Islet precursor cell (in vitro differentiated cells): Measurements from ENCODE around the gene FHOD1.

Experiments used
- DNase-seq: peaks from one replicate; pipeline ENCODE4 v3.0.0-alpha.2; 2018

The FHOD1 gene

GRCh38 chr16:67230809-67231660, 16.2 kb downstream of the FHOD1 start:
- no peak for DNase-seq

- peak; percentile 43 for DNase-seq
Measured at GRCh38 chr16:67229906-67230808, 17.1 kb downstream of the FHOD1 start.

- no peak for DNase-seq
Measured at GRCh38 chr16:67228905-67229304, 18.4 kb downstream of the FHOD1 start.

GRCh38 chr16:67228034-67228785, 19.1 kb downstream of the FHOD1 start:
- DNase-seq = no peak

- DNase-seq = no peak
Measured at GRCh38 chr16:67227567-67227921, 19.7 kb downstream of the FHOD1 start.

GRCh38 chr16:67226804-67227566, 20.3 kb downstream of the FHOD1 start, which contains the start of gene TMEM208:
Gene TMEM208, plus strand, starts transcription at chr16:67227130. Its CDS starts 89 bp downstream, at chr16:67227219.
- peak; percentile 100 for DNase-seq

- DNase-seq = no peak
Measured at GRCh38 chr16:67226295-67226803, 20.9 kb downstream of the FHOD1 start.

- no peak for DNase-seq
Measured at GRCh38 chr16:67223992-67224391, 23.3 kb downstream of the FHOD1 start.

GRCh38 chr16:67216612-67217490, 30.4 kb downstream of the FHOD1 start:
- no peak for DNase-seq

- no peak for DNase-seq
Measured at GRCh38 chr16:67215706-67216105, 31.6 kb downstream of the FHOD1 start.

GRCh38 chr16:67213197-67214019, 33.9 kb downstream of the FHOD1 start:
- DNase-seq = no peak

- DNase-seq = peak; percentile 94
Measured at GRCh38 chr16:67212766-67213165, 34.5 kb downstream of the FHOD1 start.

- no peak for DNase-seq
Measured at GRCh38 chr16:67211674-67212073, 35.6 kb downstream of the FHOD1 start.

- DNase-seq = no peak
Measured at GRCh38 chr16:67210069-67210937, 37.0 kb downstream of the FHOD1 start.

- no peak for DNase-seq
Measured at GRCh38 chr16:67209565-67209964, 37.7 kb downstream of the FHOD1 start.

GRCh38 chr16:67208154-67208896, 39.0 kb downstream of the FHOD1 start:
- no peak for DNase-seq

GRCh38 chr16:67207249-67208091, 39.8 kb downstream of the FHOD1 start:
- peak; percentile 92 for DNase-seq
